ENCODE measurements around the gene CNBP. TPM values are rescaled to one million over a fixed set of nuclear protein-coding genes. Genes with fewer than 3 reads are reported as not detected.

Gene CNBP
- total and polyA plus RNA-seq, 2 of the 13 experiments (the other 11 are each of a cell fraction or from before 2014, with no cell fraction given), result 282 to 354 TPM

GRCh38 chr3:129224984-129225393, 41.3 kb upstream of the CNBP start (continued):
- TF ChIP-seq, protein P1, sequence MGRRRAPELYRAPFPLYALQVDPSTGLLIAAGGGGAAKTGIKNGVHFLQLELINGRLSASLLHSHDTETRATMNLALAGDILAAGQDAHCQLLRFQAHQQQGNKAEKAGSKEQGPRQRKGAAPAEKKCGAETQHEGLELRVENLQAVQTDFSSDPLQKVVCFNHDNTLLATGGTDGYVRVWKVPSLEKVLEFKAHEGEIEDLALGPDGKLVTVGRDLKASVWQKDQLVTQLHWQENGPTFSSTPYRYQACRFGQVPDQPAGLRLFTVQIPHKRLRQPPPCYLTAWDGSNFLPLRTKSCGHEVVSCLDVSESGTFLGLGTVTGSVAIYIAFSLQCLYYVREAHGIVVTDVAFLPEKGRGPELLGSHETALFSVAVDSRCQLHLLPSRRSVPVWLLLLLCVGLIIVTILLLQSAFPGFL (CRISPR knock-in tag; IDR thresholded peaks at IDR 0.05), result no peak
- TF ChIP-seq ZNF777 (CRISPR knock-in tag; IDR thresholded peaks at IDR 0.05) (no peak), ZNF749 (CRISPR knock-in tag; IDR thresholded peaks at IDR 0.05; ENCODE audit: borderline replicate concordance) (no peak), JDP2 (CRISPR knock-in tag; IDR thresholded peaks at IDR 0.05; ENCODE audit: borderline replicate concordance) (no peak), KLF13 (CRISPR knock-in tag; IDR thresholded peaks at IDR 0.05) (no peak), ZNF616 (CRISPR knock-in tag; IDR thresholded peaks at IDR 0.05; ENCODE audit: low read depth) (no peak), MIXL1 (CRISPR knock-in tag; IDR thresholded peaks at IDR 0.05) (peak; percentile 96), ONECUT2 (CRISPR knock-in tag; IDR thresholded peaks at IDR 0.05) (no peak), ELF1 (CRISPR knock-in tag; IDR thresholded peaks at IDR 0.05) (peak; percentile 61; the same call in 1 of the 2 replicates), ZNF747 (CRISPR knock-in tag; IDR thresholded peaks at IDR 0.05; ENCODE audit: borderline replicate concordance) (peak; percentile 34; the same call in 1 of the 2 replicates), ZNF335 (CRISPR knock-in tag; IDR thresholded peaks at IDR 0.05) (no peak), NR2F6 (IDR thresholded peaks at IDR 0.05) (peak; percentile 59), NR2F6 (CRISPR knock-in tag; IDR thresholded peaks at IDR 0.05) (peak; percentile 76), ZNF124 (CRISPR knock-in tag; IDR thresholded peaks at IDR 0.05) (peak; percentile 68; the same call in 1 of the 2 replicates), ZNF484 (CRISPR knock-in tag; IDR thresholded peaks at IDR 0.05; ENCODE audit: borderline replicate concordance, low read depth) (no peak), SMAD9 (CRISPR knock-in tag; IDR thresholded peaks at IDR 0.05) (no peak), BRD4 (CRISPR knock-in tag; IDR thresholded peaks at IDR 0.05) (no peak), HOXA5 (CRISPR knock-in tag; IDR thresholded peaks at IDR 0.05) (no peak), ZZZ3 (CRISPR knock-in tag; IDR thresholded peaks at IDR 0.05; ENCODE audit: borderline replicate concordance) (no peak), JUN (CRISPR knock-in tag; IDR thresholded peaks at IDR 0.05) (no peak), GATA4 (IDR thresholded peaks at IDR 0.05; ENCODE audit: borderline replicate concordance, low read depth) (peak; percentile 42; the same call in 1 of the 2 replicates), HNRNPUL1 (IDR thresholded peaks at IDR 0.05; ENCODE audit: low read depth, low read length) (no peak), WIZ (CRISPR knock-in tag; IDR thresholded peaks at IDR 0.05) (0 out of 2 replicates have a peak, but pooled peaks have one; percentile 23)
- TF ChIP-seq, protein P2, sequence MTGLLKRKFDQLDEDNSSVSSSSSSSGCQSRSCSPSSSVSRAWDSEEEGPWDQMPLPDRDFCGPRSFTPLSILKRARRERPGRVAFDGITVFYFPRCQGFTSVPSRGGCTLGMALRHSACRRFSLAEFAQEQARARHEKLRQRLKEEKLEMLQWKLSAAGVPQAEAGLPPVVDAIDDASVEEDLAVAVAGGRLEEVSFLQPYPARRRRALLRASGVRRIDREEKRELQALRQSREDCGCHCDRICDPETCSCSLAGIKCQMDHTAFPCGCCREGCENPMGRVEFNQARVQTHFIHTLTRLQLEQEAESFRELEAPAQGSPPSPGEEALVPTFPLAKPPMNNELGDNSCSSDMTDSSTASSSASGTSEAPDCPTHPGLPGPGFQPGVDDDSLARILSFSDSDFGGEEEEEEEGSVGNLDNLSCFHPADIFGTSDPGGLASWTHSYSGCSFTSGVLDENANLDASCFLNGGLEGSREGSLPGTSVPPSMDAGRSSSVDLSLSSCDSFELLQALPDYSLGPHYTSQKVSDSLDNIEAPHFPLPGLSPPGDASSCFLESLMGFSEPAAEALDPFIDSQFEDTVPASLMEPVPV (CRISPR knock-in tag; IDR thresholded peaks at IDR 0.05), result no peak
- TF ChIP-seq, protein P3, sequence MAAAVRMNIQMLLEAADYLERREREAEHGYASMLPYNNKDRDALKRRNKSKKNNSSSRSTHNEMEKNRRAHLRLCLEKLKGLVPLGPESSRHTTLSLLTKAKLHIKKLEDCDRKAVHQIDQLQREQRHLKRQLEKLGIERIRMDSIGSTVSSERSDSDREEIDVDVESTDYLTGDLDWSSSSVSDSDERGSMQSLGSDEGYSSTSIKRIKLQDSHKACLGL (CRISPR knock-in tag; IDR thresholded peaks at IDR 0.05), result no peak
- TF ChIP-seq, protein P4, sequence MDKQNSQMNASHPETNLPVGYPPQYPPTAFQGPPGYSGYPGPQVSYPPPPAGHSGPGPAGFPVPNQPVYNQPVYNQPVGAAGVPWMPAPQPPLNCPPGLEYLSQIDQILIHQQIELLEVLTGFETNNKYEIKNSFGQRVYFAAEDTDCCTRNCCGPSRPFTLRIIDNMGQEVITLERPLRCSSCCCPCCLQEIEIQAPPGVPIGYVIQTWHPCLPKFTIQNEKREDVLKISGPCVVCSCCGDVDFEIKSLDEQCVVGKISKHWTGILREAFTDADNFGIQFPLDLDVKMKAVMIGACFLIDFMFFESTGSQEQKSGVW (CRISPR knock-in tag; IDR thresholded peaks at IDR 0.05; ENCODE audit: borderline replicate concordance), result no peak
- TF ChIP-seq, protein P5, sequence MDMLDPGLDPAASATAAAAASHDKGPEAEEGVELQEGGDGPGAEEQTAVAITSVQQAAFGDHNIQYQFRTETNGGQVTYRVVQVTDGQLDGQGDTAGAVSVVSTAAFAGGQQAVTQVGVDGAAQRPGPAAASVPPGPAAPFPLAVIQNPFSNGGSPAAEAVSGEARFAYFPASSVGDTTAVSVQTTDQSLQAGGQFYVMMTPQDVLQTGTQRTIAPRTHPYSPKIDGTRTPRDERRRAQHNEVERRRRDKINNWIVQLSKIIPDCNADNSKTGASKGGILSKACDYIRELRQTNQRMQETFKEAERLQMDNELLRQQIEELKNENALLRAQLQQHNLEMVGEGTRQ (IDR thresholded peaks at IDR 0.05; ENCODE audit: low read depth, low read length), result no peak
- TF ChIP-seq, protein P5 (CRISPR knock-in tag; IDR thresholded peaks at IDR 0.05; ENCODE audit: borderline replicate concordance), result no peak

All from HepG2 (cell line).